ENCODE results near the gene CRTC3. TPM values are rescaled to one million over a fixed set of nuclear protein-coding genes. Genes with fewer than 3 reads are reported as not detected.
"Not testable (repeated sequence)": the region's sequence is repeated elsewhere in the genome, so short reads cannot be mapped to it uniquely, and the experiment has no call there.

CRTC3 gene
- total RNA-seq, 3 donors from 2014 or later (not counting 1 experiment from before 2014, with no cell fraction given) = 68.8 to 101 (median 92.4) TPM

DNA sequence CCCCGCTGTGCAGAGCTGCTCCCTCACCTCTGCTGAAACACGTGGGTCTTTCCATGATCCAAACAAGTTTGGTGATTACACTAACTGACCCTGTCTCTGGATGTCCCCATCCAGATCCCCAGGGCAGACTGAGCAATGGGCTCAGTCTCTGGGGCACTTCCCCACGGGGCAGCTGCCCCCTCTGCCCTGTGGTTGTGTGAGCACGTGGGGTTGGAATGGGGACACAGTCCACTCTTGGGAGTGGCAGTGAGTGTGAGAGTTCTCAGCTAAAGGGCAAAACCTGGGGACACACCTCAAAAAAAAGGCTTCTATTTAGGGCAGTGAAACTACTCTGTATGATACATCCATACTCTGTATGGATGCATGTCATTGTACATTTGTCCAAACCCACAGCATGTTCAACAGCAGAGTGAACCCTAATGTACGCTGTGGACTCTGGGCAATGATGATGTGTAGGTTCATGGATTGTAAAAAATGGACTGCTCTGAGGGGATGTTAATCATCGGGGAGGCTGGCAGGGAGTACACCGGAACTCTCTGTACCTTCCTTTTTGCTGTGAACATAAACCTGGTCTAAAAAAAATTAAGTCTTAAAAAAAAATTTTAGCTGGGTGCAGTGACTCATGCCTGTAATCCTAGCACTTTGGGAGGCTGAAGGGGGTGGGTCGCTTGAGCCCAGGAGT lies 137.5 kb downstream of the CRTC3 start:
- Mint-ChIP-seq H3K4me1 (peaks cover 8 to 23% of the 10 kb centered on the region in 2 donors), H3K4me3 (peak overlapping the region; percentile 56), H3K27ac (no peak overlapping the region), H3K9me3 (no peaks in the 10 kb centered on the region), H3K36me3 (no peaks in the 10 kb centered on the region), H3K27me3 (ENCODE audit: low read depth in 2 of 2) (peaks cover 38 to 46% of the 10 kb centered on the region in 2 donors)
- H3K27ac ChIP-seq (ENCODE audit: low read length) = no peak overlapping the region
- H3K36me3 ChIP-seq (ENCODE audit: control insufficient read depth, insufficient read depth, low read length) = no peaks in the 10 kb centered on the region
- intact Hi-C loops (cut with micrococcal nuclease) = no loop called here
- no peak for DNase-seq
- 75% methylated on average over 8 of the region's 8 CpGs for WGBS (ENCODE audit: insufficient coverage)
- H3K9me3 ChIP-seq (ENCODE audit: control insufficient read depth, insufficient read depth, low read length) = no peaks in the 10 kb centered on the region
- peaks cover 12% of the 10 kb centered on the region for H3K27me3 ChIP-seq (ENCODE audit: control insufficient read depth, insufficient read depth, low read length)
- TF ChIP-seq CTCF (IDR thresholded peaks at IDR 0.05) = no peak
- H3K4me3 ChIP-seq (ENCODE audit: low read length) = no peak overlapping the region
- no peak for ATAC-seq
- H3K4me1 ChIP-seq (ENCODE audit: control insufficient read depth, insufficient read depth, low read length) = peaks cover 17% of the 10 kb centered on the region

GRCh38 chr15:90667755-90668345 lies 138.1 kb downstream of the CRTC3 start:
- H3K36me3 ChIP-seq (ENCODE audit: control insufficient read depth, insufficient read depth, low read length); H3K4me3 ChIP-seq (ENCODE audit: low read length); H3K36me3 Mint-ChIP-seq; DNase-seq; ATAC-seq; H3K9me3 ChIP-seq (ENCODE audit: control insufficient read depth, insufficient read depth, low read length); H3K9me3 Mint-ChIP-seq; H3K27ac ChIP-seq (ENCODE audit: low read length); H3K27ac Mint-ChIP-seq; H3K4me3 Mint-ChIP-seq; intact Hi-C loops (cut with micrococcal nuclease): not testable (repeated sequence)
- H3K27me3 Mint-ChIP-seq (ENCODE audit: low read depth in 2 of 2) = peaks cover 36 to 49% of the 10 kb centered on the region in 2 donors
- H3K4me1 ChIP-seq (ENCODE audit: control insufficient read depth, insufficient read depth, low read length) = peaks cover 16% of the 10 kb centered on the region
- H3K27me3 ChIP-seq (ENCODE audit: control insufficient read depth, insufficient read depth, low read length) = peaks cover 11% of the 10 kb centered on the region
- peaks cover 6 to 20% of the 10 kb centered on the region in 2 donors for H3K4me1 Mint-ChIP-seq
- 94% methylated on average over 3 of the region's 7 CpGs for WGBS (ENCODE audit: insufficient coverage)

DNA sequence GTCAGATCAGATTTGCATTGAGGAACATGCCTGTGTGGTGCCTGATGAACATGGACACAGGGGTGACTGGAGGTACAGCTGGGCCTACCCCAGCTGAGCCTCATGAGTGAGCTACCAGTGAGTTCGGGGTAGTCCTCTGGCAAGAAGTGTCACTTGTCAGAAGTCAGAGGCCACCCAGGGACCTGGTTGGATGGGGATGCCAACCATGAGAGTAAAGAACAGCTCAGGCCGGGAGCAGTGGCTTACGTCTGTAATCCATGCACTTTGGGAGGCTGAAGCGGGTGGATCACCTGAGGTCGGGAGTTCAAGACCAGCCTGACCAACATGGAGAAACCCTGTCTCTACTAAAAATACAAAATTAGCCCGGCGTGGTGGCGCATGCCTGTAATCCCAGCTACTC lies 140.9 kb downstream of the CRTC3 start:
- WGBS (ENCODE audit: insufficient coverage) = 97% methylated on average over 8 of the region's 8 CpGs

DNA sequence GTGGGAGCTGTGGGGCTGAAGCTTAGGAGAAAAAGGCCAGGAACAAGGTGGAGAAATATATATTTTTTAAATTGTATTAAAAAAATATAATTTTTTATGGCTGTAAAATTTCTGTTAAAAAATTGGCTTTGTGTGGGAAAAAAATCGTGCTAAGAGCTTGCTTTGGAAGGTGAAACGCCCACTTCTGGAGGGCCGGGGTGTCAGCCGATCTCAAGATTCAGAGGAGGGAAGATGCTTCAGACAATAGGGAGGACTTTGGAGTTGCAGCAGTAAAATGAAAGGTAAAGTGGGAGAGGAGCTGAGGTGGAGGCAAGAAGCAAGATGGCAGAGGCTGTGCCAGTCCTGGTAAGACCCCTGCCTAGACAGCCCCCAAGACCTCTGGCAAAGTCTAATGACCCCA lies 141.5 kb downstream of the CRTC3 start:
- no peak for DNase-seq
- H3K27ac Mint-ChIP-seq = no peak overlapping the region
- no peaks in the 10 kb centered on the region for H3K9me3 ChIP-seq (ENCODE audit: control insufficient read depth, insufficient read depth, low read length)

More for the DNA sequence above, 140.9 kb downstream of the CRTC3 start:
- Mint-ChIP-seq H3K27me3 (ENCODE audit: low read depth in 2 of 2) (peaks cover 16 to 37% of the 10 kb centered on the region in 2 donors), H3K4me1 (peaks cover 4 to 11% of the 10 kb centered on the region in 2 donors)
- intact Hi-C loops (cut with micrococcal nuclease); H3K36me3 Mint-ChIP-seq; H3K4me3 Mint-ChIP-seq; H3K27me3 ChIP-seq (ENCODE audit: control insufficient read depth, insufficient read depth, low read length); H3K9me3 Mint-ChIP-seq; H3K4me3 ChIP-seq (ENCODE audit: low read length); ATAC-seq; H3K36me3 ChIP-seq (ENCODE audit: control insufficient read depth, insufficient read depth, low read length); H3K27ac ChIP-seq (ENCODE audit: low read length); DNase-seq; H3K27ac Mint-ChIP-seq; H3K9me3 ChIP-seq (ENCODE audit: control insufficient read depth, insufficient read depth, low read length); H3K4me1 ChIP-seq (ENCODE audit: control insufficient read depth, insufficient read depth, low read length): not testable (repeated sequence)

DNA sequence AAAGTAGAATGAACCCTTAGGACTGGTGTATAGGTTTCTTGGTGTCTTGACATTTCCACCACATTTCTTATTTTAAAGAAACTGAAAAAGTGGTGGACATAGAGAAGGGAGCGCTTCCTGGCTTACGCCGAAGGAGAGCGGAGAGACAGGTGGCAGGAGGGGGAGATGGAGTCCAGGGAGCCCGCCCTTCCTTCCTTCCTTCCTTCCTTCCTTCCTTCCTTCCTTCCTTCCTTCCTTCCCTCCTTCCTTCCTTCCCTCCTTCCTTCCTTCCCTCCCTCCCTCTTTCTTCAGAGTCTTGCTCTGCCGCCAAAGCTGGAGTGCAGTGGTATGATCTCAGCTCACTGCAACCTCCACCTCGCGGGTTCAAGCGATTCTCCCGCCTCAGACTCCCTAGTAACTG lies 143.6 kb downstream of the CRTC3 start:
- intact Hi-C loops (cut with micrococcal nuclease); H3K4me1 Mint-ChIP-seq; H3K36me3 ChIP-seq (ENCODE audit: control insufficient read depth, insufficient read depth, low read length); DNase-seq; H3K9me3 Mint-ChIP-seq; H3K27ac ChIP-seq (ENCODE audit: low read length); H3K27ac Mint-ChIP-seq; H3K27me3 ChIP-seq (ENCODE audit: control insufficient read depth, insufficient read depth, low read length); H3K4me3 Mint-ChIP-seq; H3K36me3 Mint-ChIP-seq; H3K4me3 ChIP-seq (ENCODE audit: low read length); H3K4me1 ChIP-seq (ENCODE audit: control insufficient read depth, insufficient read depth, low read length); H3K9me3 ChIP-seq (ENCODE audit: control insufficient read depth, insufficient read depth, low read length); ATAC-seq: not testable (repeated sequence)
- H3K27me3 Mint-ChIP-seq (ENCODE audit: low read depth in 2 of 2) = peaks cover 9 to 23% of the 10 kb centered on the region in 2 donors
- 94% methylated on average over 7 of the region's 10 CpGs for WGBS (ENCODE audit: insufficient coverage)

More for the DNA sequence above, 141.5 kb downstream of the CRTC3 start:
- no peaks in the 10 kb centered on the region for H3K9me3 Mint-ChIP-seq
- H3K4me3 ChIP-seq (ENCODE audit: low read length) = no peak overlapping the region
- intact Hi-C loops (cut with micrococcal nuclease) = no loop called here
- WGBS (ENCODE audit: insufficient coverage) = 84% methylated on average over 4 of the region's 4 CpGs
- no peaks in the 10 kb centered on the region for H3K4me1 ChIP-seq (ENCODE audit: control insufficient read depth, insufficient read depth, low read length)
- no peak for TF ChIP-seq CTCF (IDR thresholded peaks at IDR 0.05)
- no peak overlapping the region for H3K4me3 Mint-ChIP-seq
- H3K27ac ChIP-seq (ENCODE audit: low read length) = no peak overlapping the region
- no peak for ATAC-seq
- H3K4me1 Mint-ChIP-seq = peaks cover 0 to 5% of the 10 kb centered on the region in 2 donors
- H3K36me3 ChIP-seq (ENCODE audit: control insufficient read depth, insufficient read depth, low read length) = no peaks in the 10 kb centered on the region
- peaks cover 16 to 31% of the 10 kb centered on the region in 2 donors for H3K27me3 Mint-ChIP-seq (ENCODE audit: low read depth in 2 of 2)
- no peaks in the 10 kb centered on the region for H3K36me3 Mint-ChIP-seq
- H3K27me3 ChIP-seq (ENCODE audit: control insufficient read depth, insufficient read depth, low read length) = no peaks in the 10 kb centered on the region

Data from natural killer cell (primary cell).